ENCODE data around the gene PLXDC2.

GRCh38 chr10:19974554-19974953, 158.3 kb downstream of the PLXDC2 start:
- TF ChIP-seq CTCF (IDR thresholded peaks at IDR 0.05 in 8 of 11, conservative IDR thresholded peaks at IDR 0.05 in 3 of 11): no peak
- TF ChIP-seq POLR2AphosphoS5 (IDR thresholded peaks at IDR 0.05): no peak
- no peak for TF ChIP-seq POLR2A (IDR thresholded peaks at IDR 0.05)
